IMR-90 (cell line): Measurements from ENCODE around the gene SLC22A6. TPM values are rescaled to one million over a fixed set of nuclear protein-coding genes. Genes with fewer than 3 reads are reported as not detected.

Source experiments
- ATAC-seq: fragments of 200-7000 bp; cut with Tn5 transposase; 2 replicates; pipeline ENCODE4 v1.9.1; 2020; ENCODE audit warnings: low read depth, mild to moderate bottlenecking, moderate library complexity
- BruUV-seq: library from RNA; stranded (reverse); fragments of 400-500 nt; replicated peaks from 2 replicates; lab custom pipeline; 2021; lab: Mats Ljungman, UMichigan
- CTCF ChIA-PET: fragments of 300-600 bp; formaldehyde crosslinking; extraction: SDS; loops from one replicate; lab custom pipeline; 2021; ENCODE audit warnings: antibody characterized with exemption; lab: Yijun Ruan, JAX
- POLR2A ChIA-PET: fragments of 300-600 bp; sonication (Branson Sonifier 250); formaldehyde crosslinking; loops from one replicate; lab custom pipeline; 2022; ENCODE audit warnings: antibody characterized with exemption; ENCODE audit not compliant: unreplicated experiment; lab: Charles Lee
- DNase-seq: peaks from one replicate; pipeline ENCODE4 v3.0.0; 2013
- H2AFZ ChIP-seq: replicated peaks from 2 replicates; pipeline ENCODE3; 2013; ENCODE audit warnings: low read length, mild to moderate bottlenecking; ENCODE audit not compliant: poor library complexity
- H2AK5ac ChIP-seq: 2 replicates; pipeline ENCODE4 v1.6.1; 2013; ENCODE audit warnings: low read depth, low read length, inconsistent platforms
- H2AK9ac ChIP-seq: replicated peaks from 2 replicates; pipeline ENCODE3; 2013; ENCODE audit warnings: mild to moderate bottlenecking, low read depth, low read length, moderate library complexity; ENCODE audit not compliant: poor library complexity
- H2BK120ac ChIP-seq: 2 replicates; pipeline ENCODE4 v1.6.1; 2013; ENCODE audit warnings: low read depth, low read length, inconsistent platforms
- H2BK15ac ChIP-seq: 3 replicates; pipeline ENCODE4 v1.6.1; 2013; ENCODE audit warnings: low read depth, low read length, inconsistent platforms
- H2BK20ac ChIP-seq: 2 replicates; pipeline ENCODE4 v1.6.1; 2013; ENCODE audit warnings: low read depth, mild to moderate bottlenecking, inconsistent platforms, low read length, moderate library complexity
- H2BK5ac ChIP-seq: 2 replicates; pipeline ENCODE4 v1.6.1; 2013; ENCODE audit warnings: mild to moderate bottlenecking, low read depth, low read length, inconsistent platforms; ENCODE audit not compliant: poor library complexity, severe bottlenecking
- H3K14ac ChIP-seq: replicated peaks from 2 replicates; pipeline ENCODE4 v1.6.1; 2013; ENCODE audit warnings: low read depth, low read length, inconsistent platforms
- H3K18ac ChIP-seq: 2 replicates; pipeline ENCODE4 v1.6.1; 2013; ENCODE audit warnings: low read depth, low read length, control low read depth
- H3K23ac ChIP-seq: 2 replicates; pipeline ENCODE4 v1.6.1; 2013; ENCODE audit warnings: low read depth, low read length, inconsistent platforms
- H3K27ac ChIP-seq: 2 replicates; pipeline ENCODE4 v1.5.1; 2013; ENCODE audit warnings: mild to moderate bottlenecking, control low read depth, low read length; ENCODE audit not compliant: insufficient read depth
- H3K27me3 ChIP-seq: 2 replicates; pipeline ENCODE4 v1.6.1; 2013; ENCODE audit warnings: low read length; ENCODE audit not compliant: control insufficient read depth, insufficient read depth
- H3K36me3 ChIP-seq: 2 replicates; pipeline ENCODE4 v1.6.1; 2013; ENCODE audit warnings: low read length, mixed read lengths; ENCODE audit not compliant: control insufficient read depth, insufficient read depth
- H3K4ac ChIP-seq: 2 replicates; pipeline ENCODE4 v1.6.1; 2013; ENCODE audit warnings: low read depth, low read length, inconsistent platforms
- H3K4me1 ChIP-seq: 2 replicates; pipeline ENCODE4 v1.6.1; 2013; ENCODE audit warnings: low read length, mixed read lengths; ENCODE audit not compliant: control insufficient read depth, insufficient read depth
- H3K4me2 ChIP-seq: 2 replicates; pipeline ENCODE4 v1.6.1; 2013; ENCODE audit warnings: low read depth, mild to moderate bottlenecking, control low read depth, low read length, moderate library complexity
- H3K4me3 ChIP-seq: 2 replicates; pipeline ENCODE4 v1.5.1; 2013; ENCODE audit warnings: low read depth, mild to moderate bottlenecking, control low read depth, low read length, moderate library complexity; ENCODE audit not compliant: insufficient read depth
- H3K56ac ChIP-seq: 2 replicates; pipeline ENCODE4 v1.6.1; 2013; ENCODE audit warnings: low read length, inconsistent platforms; ENCODE audit not compliant: insufficient read depth; ENCODE audit errors: extremely low read depth
- H3K79me1 ChIP-seq, 2 experiments: 2 replicates each; pipeline ENCODE4 v1.6.1; 2013; ENCODE audit warnings: low read length in 2 of 2, inconsistent platforms in 1 of 2, low read depth in 1 of 2
- H3K9ac ChIP-seq: 2 replicates; pipeline ENCODE4 v1.6.1; 2013; ENCODE audit warnings: low read depth, low read length, control low read depth
- H3K9me1 ChIP-seq: 2 replicates; pipeline ENCODE4 v1.6.1; 2013; ENCODE audit warnings: low read length, inconsistent platforms; ENCODE audit not compliant: insufficient read depth
- H3K9me3 ChIP-seq: 2 replicates; pipeline ENCODE4 v1.6.1; 2013; ENCODE audit warnings: low read length; ENCODE audit not compliant: control insufficient read depth, insufficient read depth
- H4K20me1 ChIP-seq: 2 replicates; pipeline ENCODE4 v1.6.1; 2013; ENCODE audit warnings: low read length, inconsistent platforms; ENCODE audit not compliant: insufficient read depth
- H4K5ac ChIP-seq: 2 replicates; pipeline ENCODE4 v1.6.1; 2013; ENCODE audit warnings: mild to moderate bottlenecking, low read depth, low read length, control low read depth
- H4K8ac ChIP-seq, 2 experiments: 2 replicates each; pipeline ENCODE4 v1.6.1; 2013; ENCODE audit warnings: low read depth in 2 of 2, low read length in 2 of 2, control low read depth in 1 of 2, inconsistent platforms in 1 of 2
- H4K91ac ChIP-seq: 2 replicates; pipeline ENCODE4 v1.6.1; 2013; ENCODE audit warnings: low read depth, low read length, inconsistent platforms; ENCODE audit not compliant: insufficient read depth
- FOS ChIP-seq: fragments of 150-350 bp; IDR thresholded peaks from 2 replicates; pipeline ENCODE4 v1.6.1; 2016; ENCODE audit warnings: low read depth, low read length
- MAZ ChIP-seq: IDR thresholded peaks from 2 replicates; pipeline ENCODE4 v1.6.1; 2012; ENCODE audit warnings: low read depth, mild to moderate bottlenecking, low read length, improper control_type of control experiment, moderate library complexity, borderline replicate concordance
- RAD21 ChIP-seq: IDR thresholded peaks from 2 replicates; pipeline ENCODE4 v1.6.1; 2012; ENCODE audit warnings: low read length, improper control_type of control experiment
- RFX5 ChIP-seq: IDR thresholded peaks from 2 replicates; pipeline ENCODE4 v1.8.0; 2012; ENCODE audit warnings: low read depth, mild to moderate bottlenecking, low read length, moderate library complexity
- WGBS, 2 experiments: methylation state at CpG; one replicate each; pipeline versions ENCODE4 v1.1.5 to v1.1.7; 2013; ENCODE audit warnings: missing lambda C conversion rate in 2 of 2; ENCODE audit not compliant: insufficient read length in 1 of 2; ENCODE audit errors: extremely low coverage in 2 of 2; 5-methylcytosine and 5-hydroxymethylcytosine counted together
- dilution Hi-C: fragments of 300-500 bp; cut with HindIII; formaldehyde crosslinking; loops from one replicate; pipeline ENCODE4 v1.14.3; 2018; ENCODE audit warnings: low sequenced_read_pairs; ENCODE audit not compliant: unreplicated experiment
- in situ Hi-C: fragments of 300-500 bp; cut with MboI; formaldehyde crosslinking; loops from 3 replicates; pipeline ENCODE4 v1.14.3; 2019; ENCODE audit warnings: low sequenced_read_pairs, inconsistent platforms, mixed read lengths
- intact Hi-C: fragments of 100-400 bp; cut with micrococcal nuclease; formaldehyde crosslinking; loops from 2 replicates; pipeline ENCODE4 v1.10.0; 2022
- polyA plus RNA-seq, 3 experiments: library from polyadenylated mRNA; depleted of rRNA; stranded (reverse); fragments of >200 nt; gene quantifications; 2 replicates each; pipeline ENCODE4 v1.2.3, GENCODE V29; 2012; ENCODE audit warnings: low replicate concordance in 1 of 3
- total RNA-seq: library from RNA; depleted of rRNA; stranded (reverse); fragments of >200 nt; gene quantifications from 2 replicates; pipeline ENCODE4 v1.2.3, GENCODE V29; 2012

Gene SLC22A6
- total and polyA plus RNA-seq, 2 of the 4 experiments (the other 2 are of a cell fraction): not detected

DNA sequence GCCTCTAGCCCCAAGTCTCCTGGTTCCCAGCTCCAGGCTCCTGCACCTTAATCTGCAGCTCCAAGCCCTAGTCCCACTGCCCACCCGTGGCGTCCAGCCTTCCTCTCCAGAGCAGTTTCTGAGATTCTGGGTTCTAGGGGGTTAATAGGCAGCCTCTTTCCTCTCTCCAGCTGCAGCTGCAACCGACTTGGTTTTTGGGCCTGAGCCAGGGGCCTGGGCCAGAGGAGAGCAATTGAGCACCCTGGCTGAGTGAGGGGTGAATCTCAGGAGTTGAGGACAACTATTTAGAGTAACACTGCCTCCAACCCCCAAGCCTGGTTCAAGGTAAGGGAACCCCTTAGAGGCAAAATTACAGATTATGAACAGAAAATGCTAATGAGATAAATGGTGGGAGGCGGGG is 54.6 kb downstream of the SLC22A6 start:
- ChIA-PET POLR2A (no interaction called here), CTCF (interaction anchor here (0.6 kb wide), 1 partner anchor 22 kb away, joined by 3 read pairs; no protein-coding TSS in a partner anchor)
- TF ChIP-seq MAZ (no peak), RFX5 (no peak), RAD21 (no peak), FOS (no peak)
- WGBS, 2 experiments: no CpG with 5 or more reads among the region's 4 CpGs
- Histone ChIP-seq H2BK20ac (no peak overlapping the region), H4K8ac (no peak overlapping the region), H3K27ac (no peak overlapping the region), H3K23ac (no peak overlapping the region), H3K56ac (no peak overlapping the region), H3K9me3 (no peaks in the 10 kb centered on the region; the same call in 1 of the 2 replicates), H4K91ac (no peak overlapping the region), H2BK15ac (no peak overlapping the region), H2AK5ac (no peak overlapping the region), H3K4me2 (no peak overlapping the region), H3K36me3 (no peaks in the 10 kb centered on the region), H2AFZ (no peak overlapping the region), H2BK120ac (no peak overlapping the region), H3K4me1 (peaks cover 3% of the 10 kb centered on the region; the same call in 1 of the 2 replicates), H3K18ac (no peak overlapping the region), H2AK9ac (no peak overlapping the region), H3K9ac (no peak overlapping the region), H3K9me1 (no peaks in the 10 kb centered on the region), H3K27me3 (peaks cover 56% of the 10 kb centered on the region), H4K20me1 (no peaks in the 10 kb centered on the region), H4K5ac (no peak overlapping the region), H3K4me3 (no peak overlapping the region), H3K79me1 (no peaks in the 10 kb centered on the region), H2BK5ac (no peak overlapping the region), H3K14ac (no peak overlapping the region), H3K4ac (no peak overlapping the region)
- DNase-seq (no peak), ATAC-seq (no peak)
- intact Hi-C loops (no loop called here), in situ Hi-C loops (no loop called here), dilution Hi-C loops (no loop called here)
- no TSS peak for BruUV-seq
